Inferior parietal cortex (tissue), 1 donor: ENCODE measurements around the gene TCF23.
A peak's percentile ranks its signal among the peaks of the same experiment; 100 is the strongest.
"Not testable (repeated sequence)": the region's sequence is repeated elsewhere in the genome, so short reads cannot be mapped to it uniquely, and the experiment has no call there.

Experiments used
- DNase-seq: peaks from one replicate; pipeline ENCODE4 v3.0.0-alpha.2; 2016; ENCODE audit errors: extremely low spot score

The TCF23 gene

GRCh38 chr2:27148801-27149439, at the start of gene TCF23:
TSS of gene TCF23 (plus strand) at chr2:27149004. CDS start at chr2:27149134, 130 bp downstream.
- DNase-seq: no peak

- no peak for DNase-seq
Measured at GRCh38 chr2:27099334-27099955, 49.4 kb upstream of the TCF23 start.

GRCh38 chr2:27100036-27100435, 48.8 kb upstream of the TCF23 start:
- DNase-seq: no peak

- no peak for DNase-seq
Measured at GRCh38 chr2:27102329-27102728, 46.5 kb upstream of the TCF23 start.

GRCh38 chr2:27105981-27106380, 42.8 kb upstream of the TCF23 start:
- DNase-seq: no peak

GRCh38 chr2:27108221-27108620, 40.6 kb upstream of the TCF23 start:
- no peak for DNase-seq

DNA sequence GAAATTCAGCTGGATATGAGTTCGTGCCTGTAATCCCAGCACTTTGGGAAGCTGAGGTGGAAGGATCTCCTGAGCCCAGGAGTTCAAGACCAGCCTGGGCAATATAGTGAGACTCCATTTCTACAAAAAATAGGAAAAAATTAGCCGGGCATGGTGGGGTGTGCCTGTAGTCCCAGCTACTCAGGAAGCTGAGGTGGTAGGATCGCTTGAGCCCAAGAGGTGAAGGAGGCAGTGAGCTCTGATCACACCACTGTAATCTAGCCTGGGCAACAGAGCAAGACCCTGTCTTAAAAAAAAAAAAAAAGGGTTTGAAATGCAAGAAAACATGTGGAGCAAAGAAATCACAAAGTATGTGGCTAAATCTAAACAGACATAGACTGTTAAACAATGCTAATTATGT, 39.7 kb upstream of the TCF23 start:
- no peak for DNase-seq

- DNase-seq: not testable (repeated sequence)
Measured at GRCh38 chr2:27110603-27111352, 38.0 kb upstream of the TCF23 start.

- not testable (repeated sequence) for DNase-seq
Measured at GRCh38 chr2:27111392-27112078, 37.3 kb upstream of the TCF23 start.

- no peak for DNase-seq
Measured at GRCh38 chr2:27115519-27115918, 33.3 kb upstream of the TCF23 start.

GRCh38 chr2:27117995-27118524, 30.7 kb upstream of the TCF23 start:
- no peak for DNase-seq

GRCh38 chr2:27118525-27119329, 30.1 kb upstream of the TCF23 start, which contains the start of gene CGREF1:
TSS of gene CGREF1 (minus strand) at chr2:27119128. CDS start at chr2:27104366, 14,762 bp downstream.
- no peak for DNase-seq

DNA sequence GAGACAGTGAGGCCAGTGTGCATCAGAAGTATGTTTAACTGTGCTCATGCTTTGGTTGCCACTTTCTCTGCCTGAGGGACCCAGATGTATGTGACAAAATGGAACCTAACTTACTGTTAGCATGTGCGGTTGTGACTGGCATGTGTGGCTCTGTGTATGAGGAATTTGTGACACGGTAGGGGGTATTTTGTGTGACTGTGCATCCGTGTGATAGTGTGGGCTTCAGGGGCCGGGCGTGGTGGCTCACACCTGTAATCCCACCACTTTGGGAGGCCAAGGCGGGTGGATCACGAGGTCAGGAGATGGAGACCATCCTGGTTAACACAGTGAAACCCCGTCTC, 29.5 kb upstream of the TCF23 start:
- DNase-seq: not testable (repeated sequence)

DNA sequence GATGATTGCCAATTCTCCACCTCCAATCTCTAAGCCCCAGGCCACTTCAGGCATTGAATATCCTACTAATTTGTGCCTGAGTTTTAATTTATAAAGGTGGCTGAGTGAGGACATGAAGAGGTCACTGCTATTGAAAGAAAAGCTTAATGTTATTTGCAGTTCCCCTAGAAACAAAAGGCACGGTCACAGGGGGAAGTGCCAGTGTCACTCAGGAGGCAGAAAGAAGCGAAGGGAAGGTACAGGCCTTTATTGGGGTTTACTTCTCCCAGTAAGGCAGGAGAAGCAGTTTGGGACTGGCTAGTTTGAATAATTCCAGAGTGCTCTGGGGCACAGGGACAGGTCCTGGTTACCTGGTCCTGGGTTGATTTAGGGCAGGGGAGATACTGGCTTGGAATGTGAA, 26.9 kb upstream of the TCF23 start:
- DNase-seq: no peak

GRCh38 chr2:27122791-27123190, 26.0 kb upstream of the TCF23 start:
- DNase-seq: no peak

- DNase-seq: peak; percentile 63
Measured at GRCh38 chr2:27123302-27124150, 25.3 kb upstream of the TCF23 start, which contains the start of gene ABHD1. TSS of gene ABHD1 (plus strand) at chr2:27123815. CDS start at chr2:27123949, 134 bp downstream.

DNA sequence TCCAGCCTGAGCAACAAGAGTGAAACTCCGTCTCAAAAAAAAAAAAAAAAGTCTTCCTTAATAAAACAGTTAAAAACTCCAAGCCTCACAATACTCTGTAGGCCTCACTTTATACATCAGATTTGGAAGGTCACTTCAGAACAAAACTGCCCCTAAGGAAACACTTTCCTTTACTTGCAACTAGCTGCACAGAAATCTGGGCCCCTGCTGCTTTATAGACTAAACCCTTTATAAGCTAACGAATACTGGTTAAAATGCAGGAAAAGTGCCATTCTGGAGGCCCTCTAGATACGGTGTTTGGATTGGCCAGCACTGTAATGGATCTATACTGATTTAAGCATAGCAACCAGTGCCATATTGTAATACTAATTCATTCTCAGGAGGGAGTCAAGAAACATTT, 23.7 kb upstream of the TCF23 start:
- no peak for DNase-seq

DNA sequence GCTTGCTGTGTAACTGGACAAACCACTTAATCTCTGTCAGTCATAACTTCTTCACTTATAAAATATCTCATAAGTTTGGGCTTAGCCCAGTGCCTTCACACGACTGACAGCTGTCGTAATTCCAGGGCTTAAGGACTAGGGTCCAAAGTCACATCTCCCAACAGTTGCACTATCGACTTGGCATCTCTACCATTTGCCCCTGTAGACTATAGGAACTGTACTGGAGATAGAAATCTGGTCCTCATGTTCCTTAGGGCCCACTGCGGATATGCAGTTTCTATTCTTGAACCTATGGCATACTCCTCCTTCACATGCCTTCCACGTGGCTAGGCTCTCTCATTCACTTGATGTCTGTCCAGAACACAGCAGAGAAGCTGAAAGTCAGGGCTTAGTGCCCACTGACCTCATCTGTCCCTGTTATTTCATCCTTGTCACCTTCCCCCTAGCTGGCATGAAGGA, 22.5 kb upstream of the TCF23 start:
- DNase-seq: no peak

DNA sequence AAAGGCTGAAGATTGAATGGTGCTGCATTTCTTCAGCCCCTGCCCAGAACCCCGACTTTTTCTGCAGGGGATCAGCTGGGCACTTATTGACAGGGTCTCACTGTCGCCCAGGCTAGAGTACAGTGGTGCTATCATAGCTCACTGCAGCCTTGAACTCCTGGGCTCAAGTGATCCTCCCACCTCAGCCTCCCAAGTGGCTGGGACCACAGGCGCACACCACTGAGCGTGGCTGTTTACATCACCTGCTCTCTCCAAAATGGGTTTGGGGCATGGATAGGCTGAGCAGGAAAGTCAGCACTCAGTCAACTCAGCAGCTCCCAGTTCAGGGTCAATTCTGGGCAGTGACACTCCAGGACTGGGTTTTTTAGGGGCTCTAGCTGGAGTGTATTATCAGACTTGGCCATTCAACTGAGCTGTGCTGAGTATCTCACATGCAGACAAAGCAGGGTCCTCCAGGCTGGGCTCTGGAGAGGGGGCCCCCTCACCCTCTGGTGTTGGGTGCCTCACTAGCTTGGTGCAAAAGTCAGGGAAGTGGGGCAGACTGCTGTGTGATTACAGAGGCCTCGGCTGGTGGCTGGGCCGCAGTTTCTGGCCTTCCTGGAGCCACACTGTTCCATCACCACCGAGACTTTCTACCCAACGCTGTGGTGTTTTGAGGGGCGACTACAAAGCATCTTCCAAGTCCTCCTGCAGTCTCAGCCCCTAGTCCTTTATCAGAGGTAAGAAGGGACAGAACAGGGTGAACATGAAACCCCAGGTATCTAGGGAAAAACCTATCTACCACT, 20.7 kb upstream of the TCF23 start:
- DNase-seq: no peak
